Endometrium (tissue), 2 donors: ENCODE data around the gene CSNK1G1.
"Not testable (repeated sequence)": the region's sequence is repeated elsewhere in the genome, so short reads cannot be mapped to it uniquely, and the experiment has no call there.

Source experiments
- FAIRE-seq: peaks from 2 replicates; lab custom pipeline; 2012; peaks lifted over from hg19 to GRCh38; lab: Jason Lieb, UNC
- donor health status: control.
- donor health status: control.

CSNK1G1 gene

GRCh38 chr15:64236156-64236894 is 119.6 kb downstream of the CSNK1G1 start:
- FAIRE-seq, result no peak

GRCh38 chr15:64235552-64235951 is 120.4 kb downstream of the CSNK1G1 start:
- no peak for FAIRE-seq

DNA sequence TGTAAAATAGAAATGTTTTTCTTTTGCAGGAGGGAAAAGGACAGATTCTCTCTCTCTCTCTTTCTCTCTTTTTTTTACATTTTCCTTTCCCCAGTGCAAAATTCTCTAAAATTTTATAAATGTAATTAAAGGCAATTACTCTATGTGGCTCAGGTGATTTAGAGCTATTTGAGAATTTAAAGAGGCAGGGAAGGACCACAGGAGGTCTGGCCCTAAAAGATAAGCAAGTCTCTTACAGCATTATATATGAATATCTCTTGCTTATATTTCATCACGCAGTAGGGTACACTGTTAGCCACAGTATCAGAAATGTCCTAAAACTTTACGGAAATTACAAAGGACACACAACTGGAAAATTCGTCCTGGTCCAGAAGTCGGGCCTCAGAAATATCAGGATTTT is 122.7 kb downstream of the CSNK1G1 start:
- no peak for FAIRE-seq

DNA sequence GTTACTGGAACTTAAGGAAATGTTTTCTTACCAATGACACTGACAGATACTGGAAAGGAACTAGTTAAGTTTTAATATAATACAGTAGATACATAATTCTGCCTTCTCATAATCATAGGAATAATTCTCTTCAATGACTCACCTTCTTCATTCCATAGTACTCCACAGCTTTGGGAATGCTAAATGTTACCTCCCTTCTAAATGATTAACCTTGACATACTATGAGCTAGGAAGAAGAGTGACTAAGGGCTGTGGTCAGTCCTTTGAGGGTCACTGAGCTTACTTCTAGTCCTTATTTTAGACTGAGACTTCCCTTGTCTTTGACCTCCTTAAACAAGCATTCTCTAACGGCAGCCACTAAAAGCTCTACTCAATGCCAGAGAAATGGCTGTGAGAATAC is 123.6 kb downstream of the CSNK1G1 start:
- FAIRE-seq, result no peak

- no peak for FAIRE-seq
Observed at GRCh38 chr15:64229129-64229724, 126.7 kb downstream of the CSNK1G1 start.

- no peak for FAIRE-seq
Observed at GRCh38 chr15:64225804-64226203, 130.2 kb downstream of the CSNK1G1 start.

DNA sequence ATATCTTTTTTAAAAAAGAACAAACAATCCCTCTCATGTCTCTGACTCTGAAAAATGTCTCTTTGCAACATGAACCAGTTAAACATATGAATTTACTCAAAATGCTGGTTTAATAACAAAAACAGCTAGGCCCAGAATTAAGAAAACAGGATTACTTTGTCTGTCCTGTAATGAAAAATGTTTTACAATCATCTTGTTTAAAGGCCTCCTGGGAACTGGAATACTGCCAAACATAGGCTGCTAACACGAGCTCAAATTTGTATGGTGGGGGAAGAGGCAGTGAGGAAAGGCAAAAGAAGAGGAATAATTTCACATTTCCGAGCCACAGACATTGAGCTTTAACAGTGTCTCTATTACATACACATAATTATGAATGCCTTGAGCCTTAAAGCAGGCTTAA is 131.5 kb downstream of the CSNK1G1 start:
- FAIRE-seq, result peak; percentile 26

GRCh38 chr15:64223882-64224281 is 132.1 kb downstream of the CSNK1G1 start:
- no peak for FAIRE-seq

GRCh38 chr15:64222573-64223366 is 133.2 kb downstream of the CSNK1G1 start:
- FAIRE-seq, result no peak

DNA sequence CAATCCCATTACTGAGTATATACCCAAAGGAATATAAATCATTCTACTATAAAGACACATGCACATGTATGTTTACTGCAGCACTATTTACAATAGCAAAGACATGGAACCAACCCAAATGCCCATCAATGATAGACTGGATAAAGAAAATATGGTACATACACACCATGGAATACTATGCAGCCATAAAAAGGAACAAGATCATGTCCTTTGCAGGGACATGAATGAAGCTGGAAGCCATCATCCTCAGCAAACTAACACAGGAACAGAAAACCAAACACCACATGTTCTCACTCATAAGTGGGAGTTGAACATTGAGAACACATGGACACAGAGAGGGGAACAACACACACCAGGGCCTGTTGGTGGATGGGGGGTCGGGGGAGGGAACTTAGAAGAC is 134.1 kb downstream of the CSNK1G1 start:
- FAIRE-seq, result not testable (repeated sequence)

GRCh38 chr15:64217429-64217750 is 138.6 kb downstream of the CSNK1G1 start:
- not testable (repeated sequence) for FAIRE-seq

DNA sequence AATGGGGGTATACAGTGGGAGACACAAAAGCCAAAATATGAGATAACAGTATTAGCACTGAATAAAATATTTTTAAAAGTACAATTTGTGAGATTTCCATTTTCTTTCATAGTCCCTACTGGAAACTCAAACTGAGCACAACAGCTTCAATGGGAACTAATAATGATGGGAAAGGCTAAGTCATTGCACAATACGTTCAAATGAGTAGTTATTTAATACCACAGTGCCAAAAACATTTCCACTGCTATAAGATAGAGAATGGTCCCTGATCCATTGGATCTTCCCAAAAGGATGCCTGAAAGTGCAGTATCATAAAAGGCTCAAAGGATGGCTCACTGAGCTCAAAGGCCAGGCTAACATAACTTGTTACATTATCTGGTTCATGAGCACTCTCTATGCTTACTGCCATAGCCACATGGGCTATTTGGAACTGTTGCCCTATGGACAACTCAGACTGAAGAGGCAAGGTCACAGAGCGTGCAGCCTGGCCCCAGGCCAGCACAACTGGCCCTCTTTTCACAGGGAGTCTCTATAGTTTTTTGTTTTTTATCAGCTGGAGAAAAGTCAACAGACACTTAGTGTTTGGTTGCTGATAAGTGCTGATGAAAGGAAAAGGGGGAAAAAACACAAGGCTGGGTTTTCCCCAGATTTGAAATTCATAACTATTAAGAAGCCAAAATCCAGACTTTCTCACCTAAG is 139.1 kb downstream of the CSNK1G1 start:
- no peak for FAIRE-seq

DNA sequence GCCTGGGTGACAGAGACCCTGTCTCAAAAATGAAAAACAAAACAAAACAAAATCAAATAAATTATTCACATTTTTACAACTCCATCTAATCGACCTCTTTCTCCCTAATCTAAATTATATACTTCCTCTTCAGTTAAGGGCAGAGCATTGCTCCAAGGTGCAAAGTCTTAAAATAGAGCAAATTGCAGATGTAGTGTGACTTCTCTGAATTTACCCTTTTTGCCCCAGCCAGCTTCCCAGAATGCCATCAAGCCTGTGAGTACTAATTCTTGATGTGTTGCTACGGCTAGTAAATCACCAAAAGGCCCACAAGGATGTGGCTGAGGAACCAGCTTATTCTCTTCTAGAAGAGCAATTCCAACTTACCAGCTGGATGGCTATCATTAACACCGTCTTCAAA is 139.8 kb downstream of the CSNK1G1 start:
- no peak for FAIRE-seq

DNA sequence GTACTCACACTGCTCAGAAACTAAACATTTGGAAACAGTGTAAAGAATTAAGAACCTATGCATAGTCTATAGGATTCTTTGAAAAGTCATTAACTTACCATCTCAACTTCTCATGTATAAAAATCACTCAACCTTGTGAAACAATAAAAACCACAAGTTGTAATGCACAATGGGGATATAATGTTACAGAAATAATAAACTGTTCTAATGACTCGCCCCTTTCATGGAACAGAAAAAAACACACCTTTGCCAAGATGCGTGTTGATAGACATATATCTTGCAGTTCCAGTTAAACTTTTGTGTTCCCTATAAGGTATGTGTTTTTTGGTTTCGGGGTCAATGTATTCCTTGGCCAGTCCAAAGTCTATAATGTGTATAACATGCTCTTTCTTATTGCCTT is 142.3 kb downstream of the CSNK1G1 start:
- FAIRE-seq, result no peak

DNA sequence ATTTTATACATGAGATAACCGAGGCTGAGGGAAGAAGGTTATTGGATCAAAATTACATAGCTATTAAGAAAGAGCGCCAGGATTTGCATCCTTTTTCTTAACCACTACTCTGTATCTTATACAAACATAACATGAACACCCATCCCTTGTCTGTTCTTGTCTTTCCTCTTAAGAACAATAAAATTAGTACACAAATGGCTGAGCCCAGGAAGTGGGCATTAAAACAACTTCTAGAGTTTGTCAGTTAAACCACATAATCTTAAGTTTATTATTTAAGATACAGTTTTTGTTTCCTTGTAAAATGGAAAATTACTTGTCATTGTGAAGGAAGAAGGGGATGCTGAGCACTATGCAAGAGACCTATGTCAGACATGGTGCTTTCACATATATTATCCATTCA is 144.3 kb downstream of the CSNK1G1 start:
- FAIRE-seq, result no peak

DNA sequence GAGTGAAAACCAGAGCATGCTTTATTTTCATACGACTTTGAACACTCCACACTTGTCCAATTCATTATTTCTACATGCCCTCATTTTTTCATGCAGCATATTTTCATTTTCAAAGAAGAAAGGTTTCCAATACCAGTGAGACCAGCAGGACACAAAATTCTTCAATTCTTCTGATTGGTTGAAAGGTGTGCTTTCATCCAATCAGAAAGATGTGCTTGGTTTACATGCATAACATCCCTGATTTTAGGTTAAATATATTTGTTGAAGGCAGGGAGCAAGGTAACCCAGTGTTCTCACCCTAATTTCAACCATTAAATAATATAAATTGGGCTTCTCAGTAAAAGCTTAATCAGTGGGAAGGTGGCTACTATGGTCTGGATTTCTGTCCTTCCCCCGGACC is 145.6 kb downstream of the CSNK1G1 start:
- FAIRE-seq, result no peak

DNA sequence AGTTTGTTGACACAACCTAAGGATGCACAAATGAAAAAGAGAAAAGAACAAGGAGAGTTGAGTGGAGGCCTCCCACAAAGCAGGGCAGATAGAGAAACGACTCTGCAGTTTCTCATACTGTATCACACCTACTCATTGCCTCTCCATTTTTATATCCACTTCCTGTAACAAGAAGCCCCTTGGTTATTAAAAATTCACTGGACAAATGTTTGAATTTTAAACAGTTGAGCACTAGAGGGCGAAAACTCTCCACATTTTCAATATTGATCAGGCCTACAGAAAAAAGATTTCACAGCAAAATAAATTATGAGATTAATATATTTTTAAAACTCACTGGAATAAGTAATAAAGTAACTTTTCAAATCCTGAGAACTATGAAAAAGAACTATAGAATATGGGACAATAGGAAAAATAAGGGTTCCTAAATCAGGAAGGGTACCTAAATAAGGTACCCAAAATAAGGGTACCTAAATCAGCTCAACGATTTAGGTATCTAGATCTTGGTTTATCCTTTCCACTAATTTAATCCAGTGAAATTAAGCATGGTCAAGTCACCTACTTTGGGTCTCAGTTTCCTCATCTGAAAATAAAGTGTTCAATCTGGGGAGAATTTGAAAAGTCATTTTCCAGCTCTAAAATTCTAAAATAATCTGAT is 146.2 kb downstream of the CSNK1G1 start:
- peak; percentile 95 for FAIRE-seq

GRCh38 chr15:64205202-64205601 is 150.8 kb downstream of the CSNK1G1 start:
- no peak for FAIRE-seq

DNA sequence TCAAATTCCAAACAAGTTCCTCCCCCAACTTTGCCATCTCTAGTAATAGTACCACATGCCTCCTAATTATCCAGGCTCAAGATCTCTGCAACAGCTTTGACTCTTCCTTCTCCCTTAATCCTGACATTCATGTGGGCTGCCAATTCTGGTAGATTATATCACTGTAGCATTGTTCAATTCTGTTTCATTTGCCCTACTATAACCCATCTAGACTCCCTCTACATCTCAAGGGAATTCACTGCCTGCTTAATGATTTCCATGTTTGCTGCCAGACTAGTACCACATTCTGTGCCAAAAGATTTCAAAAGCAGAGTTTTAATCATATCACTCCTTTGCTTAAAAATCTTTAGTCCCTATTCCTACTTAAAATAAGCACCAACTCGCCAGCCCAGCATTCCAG is 158.5 kb downstream of the CSNK1G1 start:
- no peak for FAIRE-seq

- FAIRE-seq, result no peak
Observed at GRCh38 chr15:64193971-64194370, 162.0 kb downstream of the CSNK1G1 start.

DNA sequence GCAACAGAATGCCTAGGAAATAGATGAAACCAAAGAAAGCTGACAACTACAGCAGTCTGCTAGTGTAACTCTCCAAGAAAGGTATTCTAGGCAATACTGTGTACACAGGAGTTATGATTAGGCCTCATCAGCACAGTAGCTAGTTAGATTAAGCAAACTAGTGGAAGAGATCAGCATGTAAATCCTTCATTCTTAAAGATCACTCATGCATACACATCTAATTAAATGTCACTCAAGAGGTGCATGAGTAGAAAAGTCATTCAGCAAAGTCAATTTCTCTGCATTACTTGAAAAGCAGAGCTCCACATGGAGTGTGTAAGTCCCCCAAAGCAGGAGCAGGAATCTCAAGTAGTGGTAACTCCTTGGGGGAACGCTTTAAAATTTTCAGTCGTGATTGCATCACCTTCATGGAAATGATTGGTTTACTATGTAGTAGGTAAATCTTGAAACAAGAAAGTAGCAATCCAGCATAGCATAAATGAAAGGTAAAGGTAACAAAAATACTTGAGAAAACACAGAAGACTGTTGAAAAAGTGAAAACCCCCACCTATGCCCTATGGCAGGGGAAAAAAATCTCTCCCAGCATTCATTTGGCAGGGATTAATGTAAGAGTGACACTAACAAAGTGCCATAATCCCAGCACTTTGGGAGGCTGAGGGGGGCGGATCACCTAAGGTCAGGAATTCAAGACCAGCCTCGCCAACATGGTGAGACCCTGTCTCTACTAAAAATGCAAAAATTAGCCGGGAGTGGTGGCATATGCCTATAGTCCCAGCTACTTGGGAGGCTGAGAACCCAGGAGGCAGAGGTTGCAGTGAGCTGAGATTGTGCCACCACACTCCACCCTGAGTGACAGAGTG is 163.8 kb downstream of the CSNK1G1 start:
- FAIRE-seq, result no peak
